Dedifferentiated amniotic fluid mesenchymal stem cell (primary cell): ENCODE measurements around the gene HLCS.
A peak's percentile ranks its signal among the peaks of the same experiment; 100 is the strongest.

Experiments
- DNase-seq: peaks from one replicate; pipeline ENCODE4 v3.0.0-alpha.2; 2016; ENCODE audit errors: extremely low spot score

HLCS gene

DNA sequence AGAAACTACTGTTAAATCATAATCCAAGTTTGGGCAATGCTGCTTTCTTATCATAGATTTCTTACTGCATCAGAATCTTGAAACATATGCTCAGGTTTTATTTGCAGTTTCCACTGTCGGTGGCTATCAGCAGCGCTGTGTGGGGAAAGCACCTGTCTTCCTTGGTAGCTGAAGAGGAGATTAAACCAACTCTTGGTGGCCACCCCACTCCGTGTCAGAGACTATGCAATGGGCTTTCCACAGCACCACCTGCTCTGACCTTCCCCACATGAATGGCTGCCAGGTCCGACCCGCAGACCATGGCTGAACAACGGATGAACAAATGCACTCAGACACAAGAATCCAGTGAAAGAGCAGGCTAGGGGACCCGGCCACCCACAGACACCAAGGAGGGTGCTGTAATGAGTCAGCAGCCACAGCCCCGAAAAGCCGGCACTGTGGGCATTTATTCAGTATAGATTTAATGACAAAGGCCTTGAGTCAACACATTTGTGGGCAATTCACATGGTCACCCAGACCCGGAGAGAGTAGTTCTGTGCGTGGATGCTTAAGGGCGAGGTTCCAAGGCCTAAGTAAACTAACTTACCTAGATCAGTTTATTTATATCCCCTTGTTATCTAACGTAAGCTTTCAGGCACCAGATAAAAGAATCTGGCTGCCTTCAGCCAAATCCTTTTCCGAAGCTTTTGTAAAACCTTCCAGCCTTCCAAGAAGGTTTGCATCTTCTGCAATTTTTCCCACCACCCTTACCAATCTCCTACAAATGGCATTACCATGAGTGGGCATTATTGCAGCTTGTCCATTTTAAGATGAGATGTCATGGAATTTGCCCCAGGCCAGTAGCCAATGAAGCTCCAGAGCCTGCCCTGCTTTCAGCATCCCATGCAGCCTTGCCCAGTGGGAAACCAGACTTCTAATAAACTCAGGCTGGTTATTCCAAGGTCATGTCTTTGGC is 82.7 kb downstream of the HLCS start:
- no peak for DNase-seq

DNA sequence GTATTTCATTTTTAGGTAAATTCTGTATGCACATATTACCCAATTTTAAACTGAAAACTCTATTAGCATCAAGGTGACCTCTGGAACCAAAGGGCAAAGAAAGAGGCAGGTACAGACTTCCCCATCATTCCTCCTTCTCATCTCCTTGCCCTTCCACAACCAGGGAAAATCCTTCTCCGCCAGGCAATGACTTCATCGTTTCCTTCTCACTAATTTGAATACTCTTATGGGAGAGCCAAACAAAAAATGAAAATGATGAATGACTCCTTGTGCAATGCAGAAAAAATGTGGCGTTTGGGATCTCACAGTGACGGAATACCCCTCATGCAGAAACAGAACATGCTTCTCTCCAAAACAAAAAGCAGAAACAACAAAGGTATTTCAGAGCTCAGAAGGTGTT is 83.7 kb downstream of the HLCS start:
- no peak for DNase-seq

DNA sequence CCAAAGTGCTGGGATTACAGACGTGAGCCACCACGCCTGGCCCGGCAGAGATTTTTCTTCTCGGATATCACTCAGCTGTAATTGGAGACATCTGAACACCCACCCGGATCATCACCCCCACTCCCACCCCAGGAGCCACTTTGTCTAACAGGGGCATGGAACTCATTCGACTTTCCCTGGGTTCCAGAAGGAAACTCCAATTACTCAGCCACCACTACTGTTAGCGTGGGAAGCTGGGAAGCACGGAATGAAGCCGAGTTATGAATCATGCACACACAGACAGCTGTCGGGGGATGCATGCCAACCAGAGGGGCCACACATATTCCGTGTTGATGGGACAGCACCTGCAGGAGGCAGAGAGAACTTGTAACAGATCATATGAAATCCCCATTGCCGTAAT is 85.2 kb downstream of the HLCS start:
- DNase-seq, result peak; percentile 50

DNA sequence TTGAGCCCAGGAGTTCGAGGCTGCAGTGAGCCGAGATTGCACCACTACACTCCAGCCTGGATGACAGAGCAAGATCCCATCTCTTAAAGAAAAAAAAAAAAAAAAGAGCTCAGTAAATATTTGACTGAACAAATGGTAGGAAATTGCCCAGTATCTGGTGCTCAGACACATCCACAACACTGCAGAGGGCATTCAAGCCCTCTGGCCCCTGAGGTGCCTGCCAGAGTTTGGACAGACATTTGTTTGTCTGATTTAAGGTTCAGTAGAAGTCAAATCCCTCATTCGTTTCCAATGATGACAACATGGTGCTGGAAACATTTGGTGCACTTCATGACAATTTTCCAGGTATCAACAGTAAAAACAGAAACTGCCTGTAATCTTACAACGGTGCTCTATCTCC is 86.6 kb downstream of the HLCS start:
- no peak for DNase-seq

DNA sequence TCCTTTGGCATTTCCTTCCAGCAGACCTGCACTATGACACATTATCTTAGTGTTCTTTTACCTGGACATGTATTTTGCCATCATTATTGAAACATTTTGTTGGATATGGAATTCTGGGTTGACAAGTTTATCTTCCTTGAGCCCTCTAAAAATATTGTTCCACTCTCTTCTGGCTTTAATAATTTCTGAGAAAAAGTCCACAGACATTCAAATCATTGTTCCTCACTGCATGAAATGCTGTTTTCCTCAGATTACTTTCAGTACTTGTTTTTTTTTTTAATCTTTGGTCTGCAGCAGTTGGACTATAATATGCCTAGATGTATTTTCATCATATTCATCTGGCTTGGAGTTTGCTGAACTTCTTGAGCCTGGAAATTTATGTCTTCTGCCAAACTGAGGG is 88.7 kb downstream of the HLCS start:
- DNase-seq, result no peak

DNA sequence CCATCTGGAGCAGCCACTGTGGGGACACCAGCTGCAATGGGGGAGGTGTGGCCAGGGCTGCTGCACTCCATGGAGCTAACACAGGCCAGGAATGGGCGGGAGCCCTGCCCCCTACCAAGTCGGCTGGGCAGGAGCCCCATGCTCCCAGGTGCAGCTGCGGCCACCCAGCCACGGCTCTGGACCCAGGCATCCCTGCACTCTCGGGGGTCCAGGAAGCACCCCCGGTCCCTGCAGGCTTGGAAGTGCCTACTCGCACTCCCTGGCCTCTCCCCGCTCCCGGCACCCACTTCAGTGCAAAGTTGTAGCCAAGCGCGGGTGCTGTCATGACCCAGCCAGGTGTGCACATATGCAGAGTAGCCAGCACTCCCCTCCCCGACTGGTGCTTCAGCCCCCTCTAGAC is 91.8 kb downstream of the HLCS start:
- DNase-seq, result no peak

DNA sequence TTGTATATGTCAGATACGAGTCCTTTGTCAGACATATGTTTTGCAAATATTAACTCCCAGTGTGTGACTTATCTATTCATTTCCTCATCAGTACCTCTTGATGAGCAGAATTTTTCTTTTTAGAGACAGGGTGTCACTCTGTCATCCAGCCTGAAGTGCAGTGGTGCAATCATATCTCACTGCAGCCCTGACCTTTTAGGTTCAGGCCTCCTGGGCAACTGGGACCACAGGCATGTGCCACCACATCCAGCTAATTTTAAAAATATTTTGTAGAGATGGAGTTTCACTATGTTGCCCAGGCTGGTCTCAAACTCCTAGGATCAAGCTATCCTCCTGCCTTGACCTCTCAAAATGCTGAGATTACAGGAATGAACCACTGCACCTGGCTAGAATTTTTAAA is 93.0 kb downstream of the HLCS start:
- no peak for DNase-seq

DNA sequence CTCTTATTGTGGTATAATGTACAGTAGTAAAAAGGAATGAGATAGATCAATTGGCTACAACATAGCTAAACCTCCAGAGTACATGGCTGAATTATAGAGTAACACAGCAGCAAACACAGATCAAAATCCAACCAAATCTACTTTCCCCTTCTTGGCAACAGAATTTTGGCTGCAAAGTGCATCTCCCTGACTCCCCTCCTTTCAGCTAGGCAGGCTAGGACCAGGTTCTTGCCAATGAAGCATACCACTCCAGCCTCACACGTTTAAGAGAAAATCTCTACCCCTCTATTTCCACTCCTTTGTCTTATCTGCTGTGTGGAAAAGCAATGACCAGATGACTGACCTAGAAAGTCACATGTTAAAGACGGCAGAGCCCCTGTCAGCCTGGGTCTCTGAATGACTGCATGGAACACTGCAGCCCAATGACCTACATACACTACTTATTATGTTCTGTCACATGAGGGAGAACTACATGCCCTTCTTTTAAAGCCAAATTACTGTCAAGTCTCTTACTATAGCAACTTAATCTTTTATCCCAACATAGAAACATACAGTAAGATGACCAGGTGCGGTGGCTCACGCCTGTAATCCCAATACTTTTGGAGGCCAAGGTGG is 99.1 kb downstream of the HLCS start:
- no peak for DNase-seq

DNA sequence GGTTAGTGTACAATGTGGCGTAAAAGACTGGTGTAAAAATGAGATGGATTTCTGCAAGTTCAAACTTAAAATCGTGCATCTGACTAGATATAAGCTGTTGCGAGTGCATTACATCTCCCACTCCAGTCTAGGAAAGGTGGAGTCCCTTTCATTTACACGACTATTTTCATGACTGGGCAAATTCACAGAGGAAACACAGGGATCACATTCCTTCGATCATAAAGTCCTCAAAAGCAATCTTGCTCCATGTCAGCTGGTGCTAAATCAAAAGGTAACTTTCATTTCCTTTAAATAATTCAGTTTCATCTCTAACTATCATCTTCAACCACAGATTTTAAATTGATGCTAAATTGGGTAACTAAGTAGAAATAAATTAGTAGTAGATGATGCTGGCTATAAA is 100.0 kb downstream of the HLCS start:
- DNase-seq, result no peak

DNA sequence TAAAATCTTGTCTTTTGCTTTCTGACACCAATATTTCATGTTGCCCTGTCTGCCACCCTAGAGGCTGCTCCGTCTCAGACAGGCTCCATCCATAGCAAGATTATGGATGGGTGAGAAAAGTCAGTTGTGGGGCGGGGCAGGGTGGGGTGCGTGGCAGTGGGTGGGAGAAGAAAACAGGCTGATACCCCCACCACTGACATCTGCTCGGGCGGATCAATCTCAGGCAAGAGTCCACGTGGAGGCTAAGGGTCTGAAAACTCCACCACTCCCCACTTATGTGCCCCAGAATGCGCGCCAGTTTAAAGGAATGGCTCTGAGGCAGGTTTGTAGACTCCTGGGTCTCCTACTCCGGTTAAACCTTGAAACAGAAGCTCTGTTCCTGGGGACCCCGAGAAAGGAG is 101.5 kb downstream of the HLCS start:
- no peak for DNase-seq

DNA sequence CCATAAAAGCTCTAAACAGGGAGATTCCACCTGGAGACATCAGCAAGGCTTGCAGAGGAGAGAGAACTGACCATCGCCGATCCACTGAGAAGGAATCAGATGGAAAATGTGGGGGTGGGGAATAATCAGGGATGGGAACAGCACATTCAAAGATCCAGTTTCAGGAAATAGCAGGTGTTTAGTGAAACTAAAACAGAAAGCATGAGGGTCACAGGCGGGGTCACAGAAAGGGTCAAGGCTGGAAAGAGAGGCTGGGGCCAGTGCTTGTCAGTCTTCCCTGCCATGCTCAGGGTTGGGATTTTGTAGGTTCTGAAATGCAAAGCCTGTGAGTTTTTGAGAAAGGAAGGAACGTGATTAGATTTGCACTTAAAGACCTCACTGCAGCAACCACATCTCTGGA is 103.2 kb downstream of the HLCS start:
- no peak for DNase-seq

DNA sequence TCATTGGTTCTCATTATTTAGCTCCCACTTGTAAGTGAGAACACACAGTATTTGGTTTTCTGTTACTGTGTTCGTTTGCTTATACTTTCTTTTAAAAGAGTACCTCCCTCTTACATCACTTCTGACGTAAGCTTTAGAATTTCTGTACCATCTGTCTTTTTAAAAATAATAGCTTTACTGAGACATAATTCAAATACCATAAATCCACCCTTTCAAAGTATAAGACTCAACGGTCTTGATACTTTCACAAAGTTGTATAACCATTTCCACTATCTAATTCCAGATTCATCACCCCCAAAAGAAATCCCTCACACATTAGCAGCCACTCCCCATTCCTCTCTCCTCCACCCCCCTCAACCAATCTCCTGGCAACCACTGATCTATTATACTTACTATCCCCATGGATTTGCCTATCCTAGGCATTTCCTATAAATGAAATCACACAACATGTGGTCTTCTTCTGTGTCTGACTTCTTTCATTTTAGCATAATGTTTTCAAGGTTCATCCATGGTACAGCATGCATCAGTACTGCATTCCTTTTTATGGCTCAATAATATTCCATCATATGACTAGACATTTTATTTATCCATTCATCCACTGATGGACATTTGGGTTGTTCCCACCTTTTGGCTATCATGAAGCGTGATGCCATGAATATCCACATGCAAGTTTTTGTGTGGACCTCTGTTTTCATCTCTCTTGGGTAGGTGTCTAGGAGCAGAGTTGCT is 104.7 kb downstream of the HLCS start:
- DNase-seq, result no peak

DNA sequence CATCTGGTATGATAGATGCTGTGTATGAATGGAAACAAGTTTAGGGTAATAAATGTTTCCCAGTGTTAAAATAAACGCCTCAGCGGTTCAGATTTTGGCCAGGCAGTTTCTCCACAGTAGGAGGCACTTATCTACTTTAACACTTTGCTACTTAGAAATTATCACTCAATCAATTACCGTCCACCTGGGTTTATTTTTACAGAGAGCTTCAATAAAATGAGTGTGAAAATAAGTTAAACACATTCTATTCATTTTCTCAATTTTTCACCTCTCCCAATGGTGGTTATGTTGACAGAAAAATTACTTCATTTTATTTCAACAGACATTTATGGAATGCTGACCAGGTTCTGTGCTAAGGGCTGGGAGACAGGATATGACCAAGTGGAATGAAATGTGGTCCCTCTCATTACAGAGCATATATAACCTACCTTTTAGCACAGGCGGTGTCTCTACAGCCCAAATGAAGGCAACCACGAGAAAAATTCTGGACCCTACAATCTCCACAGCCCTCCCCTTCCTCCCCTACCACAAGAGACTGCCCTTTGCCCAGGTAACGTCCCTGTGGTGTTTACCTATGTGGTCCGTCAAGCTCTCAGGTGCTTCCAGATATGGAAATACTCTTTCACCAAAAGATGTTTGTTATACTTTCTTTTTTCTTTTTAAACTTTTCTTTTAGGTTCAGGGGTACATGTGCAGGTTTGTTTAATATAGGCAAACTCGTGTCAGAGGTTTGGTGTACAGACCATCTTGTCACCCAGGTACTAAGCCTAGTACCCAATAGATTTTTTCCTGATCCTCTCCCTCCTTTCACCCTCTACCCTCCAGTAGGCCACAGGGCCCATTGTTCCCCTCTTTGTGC is 105.5 kb downstream of the HLCS start:
- no peak for DNase-seq

DNA sequence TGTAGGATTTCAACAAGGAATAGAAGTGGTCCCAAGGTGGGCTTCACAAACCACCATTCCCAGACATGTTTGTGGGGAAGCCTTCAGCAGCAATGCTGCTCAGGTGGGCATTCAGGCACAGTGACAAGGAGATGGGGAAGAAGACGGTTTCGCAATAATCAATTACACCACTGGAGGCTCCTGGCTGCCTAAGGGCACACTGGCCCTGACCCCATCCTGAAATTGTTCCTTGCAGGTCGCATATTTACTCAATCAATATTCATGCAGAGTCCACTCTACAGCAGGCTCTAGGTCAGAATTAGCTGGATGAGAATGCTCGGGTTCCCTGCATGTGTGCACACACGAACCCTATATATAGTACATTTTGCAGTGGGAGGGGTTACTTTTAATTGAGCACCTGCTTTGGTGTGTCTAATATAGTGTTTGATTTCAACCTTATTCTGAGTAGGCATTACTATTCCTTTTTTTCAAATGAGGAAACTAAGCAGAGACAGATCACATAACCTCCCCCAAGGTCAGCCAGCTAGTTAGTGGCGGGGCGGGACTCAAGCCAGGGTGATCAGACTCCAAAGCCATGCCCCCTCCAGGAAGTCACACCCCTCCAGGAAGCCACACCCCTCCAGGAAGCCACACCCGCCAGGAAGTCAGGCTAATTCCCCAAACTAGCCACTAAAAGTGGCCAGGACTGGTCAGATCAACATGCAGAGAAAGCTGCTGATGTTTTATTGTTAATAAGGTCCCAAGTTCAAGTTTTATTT is 106.5 kb downstream of the HLCS start:
- no peak for DNase-seq

DNA sequence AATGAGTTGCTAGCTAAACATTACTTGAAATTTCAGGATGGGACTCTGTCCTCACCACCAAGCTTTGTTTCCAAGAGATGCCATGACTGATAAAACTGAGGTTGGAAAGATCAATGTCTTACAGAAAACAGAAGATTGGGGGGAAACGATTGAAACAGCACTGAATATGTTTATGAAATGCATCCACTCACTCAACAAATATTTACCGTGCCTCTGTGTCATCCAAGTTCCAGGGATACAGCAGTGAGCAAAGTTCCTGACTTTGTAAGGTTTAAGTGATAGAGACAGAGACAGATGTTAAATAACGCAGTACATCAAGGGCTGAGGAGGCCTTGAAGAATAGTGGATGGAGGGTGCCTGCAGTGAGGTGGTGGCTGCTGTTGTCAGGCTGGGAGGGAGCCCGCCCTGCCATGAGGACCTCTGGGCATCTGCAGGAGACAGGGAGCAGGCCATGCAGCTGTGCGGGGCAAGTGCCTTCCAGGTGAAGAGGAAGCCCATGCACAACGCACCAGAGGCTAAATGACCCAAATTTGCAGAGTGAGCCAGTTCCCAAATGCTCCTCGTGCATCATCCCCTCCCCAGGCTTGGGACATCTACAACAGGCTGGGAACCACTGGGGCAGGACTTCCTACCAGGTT is 108.0 kb downstream of the HLCS start:
- DNase-seq, result no peak

DNA sequence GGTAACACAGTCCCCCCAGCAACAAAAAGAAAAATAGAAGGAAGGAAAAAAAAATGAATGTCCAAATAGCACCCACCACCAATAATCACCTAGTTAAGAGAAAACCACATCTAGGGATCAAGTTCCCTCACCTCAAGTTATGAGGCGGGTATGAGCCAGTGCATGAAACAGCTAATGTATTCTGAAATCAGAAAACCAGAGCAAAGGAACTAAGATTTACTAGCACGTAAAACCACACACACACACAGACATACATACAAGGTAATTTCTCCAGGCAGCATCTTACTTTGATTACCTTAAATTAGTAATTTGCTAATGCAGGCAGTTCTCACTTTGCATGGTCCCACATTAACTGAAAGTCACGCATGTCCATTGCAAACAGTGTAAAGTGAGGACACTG is 109.8 kb downstream of the HLCS start:
- DNase-seq, result no peak

DNA sequence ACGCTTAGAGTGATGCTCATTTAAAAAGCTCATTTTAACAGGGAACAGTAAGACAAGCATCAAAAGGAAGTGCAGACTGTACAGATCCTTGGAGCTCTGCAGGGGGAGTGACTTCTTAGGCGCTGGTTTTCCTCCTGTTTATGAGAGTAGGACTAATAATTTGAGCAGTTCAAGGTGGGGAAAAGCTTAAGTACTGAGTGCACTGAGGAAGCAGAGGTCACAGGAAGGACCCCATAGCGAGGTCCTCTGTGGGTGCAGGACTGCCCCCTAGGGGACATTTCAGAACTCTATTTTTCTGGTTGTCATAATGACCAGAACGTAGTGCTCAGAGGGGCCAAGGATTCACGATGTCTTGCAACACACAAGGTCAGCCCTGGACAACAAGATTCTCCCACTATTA is 112.1 kb downstream of the HLCS start:
- no peak for DNase-seq

DNA sequence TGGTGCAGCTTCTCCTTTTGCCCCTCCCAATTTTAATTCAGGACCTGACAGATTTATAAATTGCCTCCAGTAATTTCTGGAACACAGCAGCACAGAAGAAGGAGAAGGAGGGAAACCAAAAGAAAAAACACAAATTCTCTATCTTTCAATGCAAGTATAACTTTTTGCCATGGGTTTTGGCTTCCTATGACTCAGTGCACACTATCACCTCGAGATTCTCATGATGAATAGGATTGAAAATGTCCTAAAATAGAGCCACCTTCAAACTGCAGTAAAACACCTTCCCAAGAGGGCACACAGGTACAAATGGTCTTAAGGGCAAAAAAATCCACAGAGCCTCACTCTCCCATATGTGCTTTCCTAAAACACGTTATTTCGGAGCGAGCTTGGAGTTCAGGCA is 113.6 kb downstream of the HLCS start:
- DNase-seq, result no peak

DNA sequence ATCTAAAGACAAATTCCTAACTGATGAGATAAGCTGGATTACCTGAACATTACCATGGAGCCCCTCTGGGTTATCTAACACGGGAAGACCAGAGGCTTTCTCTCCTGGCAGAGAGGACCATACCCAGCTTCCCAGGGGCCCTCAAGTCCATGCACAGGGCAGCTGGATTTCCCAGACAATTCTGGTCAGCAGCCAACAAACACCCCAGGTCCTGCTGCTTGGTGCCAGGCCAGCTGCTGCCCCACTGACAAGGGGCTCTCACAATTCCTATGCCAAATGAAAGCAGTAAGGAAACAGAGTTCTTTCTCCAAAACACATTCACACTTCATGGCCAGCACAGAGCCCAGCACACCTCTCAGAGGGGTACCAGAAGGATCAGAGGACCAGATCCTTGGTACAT is 114.2 kb downstream of the HLCS start:
- no peak for DNase-seq

DNA sequence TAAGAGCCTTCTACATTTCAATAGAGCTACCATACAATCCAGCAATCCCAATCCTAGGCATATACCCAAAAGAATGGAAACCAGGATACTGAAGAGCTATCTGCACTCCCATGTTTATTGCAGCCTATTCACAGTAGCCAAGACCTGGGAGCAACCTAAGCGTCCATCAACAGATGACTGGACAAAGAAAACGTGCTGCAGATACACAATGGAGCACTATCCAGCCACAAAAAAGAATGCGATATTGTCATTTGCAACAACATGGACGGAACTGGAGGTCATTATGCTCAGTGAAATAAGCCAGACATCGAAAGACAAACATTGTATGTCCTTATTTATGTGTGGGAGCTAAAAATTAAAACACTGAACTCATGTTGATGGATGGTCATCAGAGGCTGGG is 115.3 kb downstream of the HLCS start:
- no peak for DNase-seq

DNA sequence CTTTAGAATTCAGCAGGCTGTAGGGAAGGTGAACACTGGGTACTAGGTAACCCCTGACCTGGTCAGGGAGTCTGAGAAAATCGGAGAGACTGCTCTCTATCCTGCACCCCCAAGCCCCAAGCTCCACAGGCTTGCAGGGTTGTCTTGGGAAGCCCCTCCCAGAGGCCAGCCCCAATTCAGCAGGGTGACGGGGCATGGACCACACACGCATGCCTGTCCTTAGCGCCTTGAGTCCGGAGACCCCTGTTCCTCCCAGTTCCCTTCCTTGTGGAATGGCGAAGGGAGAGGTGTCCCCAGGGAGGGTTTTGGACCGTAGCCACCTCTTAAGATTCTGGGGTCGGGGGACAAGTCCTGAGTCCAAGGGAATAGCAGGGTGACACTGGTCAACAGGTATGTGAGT is 116.1 kb downstream of the HLCS start:
- DNase-seq, result no peak
